Retinal pigment epithelial cell (primary cell): ENCODE measurements around the gene PSMA3.
A peak's percentile ranks its signal among the peaks of the same experiment; 100 is the strongest.

ENCODE experiments used
- DNase-seq: peaks from one replicate; pipeline ENCODE4 v3.0.0-alpha.2; 2010; ENCODE audit warnings: low read depth
- H3K4me3 ChIP-seq: 2 replicates; pipeline ENCODE4 v1.5.1; 2011; ENCODE audit warnings: mild to moderate bottlenecking, low read length, control low read depth, moderate library complexity
- TF ChIP-seq, protein P1 (sequence below): conservative IDR thresholded peaks from 2 replicates; pipeline ENCODE4 v1.5.1; 2011; ENCODE audit warnings: low read depth, low read length, control low read depth, inconsistent platforms

PSMA3 gene

DNA sequence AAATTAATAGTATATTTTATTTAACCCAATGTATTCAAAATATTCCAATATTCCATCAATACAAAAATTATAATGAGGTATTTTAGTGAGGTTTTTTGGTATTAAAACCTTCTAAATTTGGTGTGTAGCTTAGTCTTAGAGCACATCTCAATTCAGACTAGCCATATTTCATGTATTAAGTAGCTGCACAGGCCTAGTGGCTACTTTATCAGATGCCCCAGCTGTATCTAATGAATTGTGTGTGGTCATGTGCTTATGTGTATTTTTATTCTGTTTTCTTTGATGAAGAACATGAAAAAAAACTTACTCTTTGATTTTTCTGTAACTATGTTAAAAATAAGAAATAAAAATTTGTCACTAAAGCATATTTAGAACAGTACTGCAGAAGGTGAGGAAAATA is 31.5 kb upstream of the PSMA3 start:
- TF ChIP-seq, protein P1, sequence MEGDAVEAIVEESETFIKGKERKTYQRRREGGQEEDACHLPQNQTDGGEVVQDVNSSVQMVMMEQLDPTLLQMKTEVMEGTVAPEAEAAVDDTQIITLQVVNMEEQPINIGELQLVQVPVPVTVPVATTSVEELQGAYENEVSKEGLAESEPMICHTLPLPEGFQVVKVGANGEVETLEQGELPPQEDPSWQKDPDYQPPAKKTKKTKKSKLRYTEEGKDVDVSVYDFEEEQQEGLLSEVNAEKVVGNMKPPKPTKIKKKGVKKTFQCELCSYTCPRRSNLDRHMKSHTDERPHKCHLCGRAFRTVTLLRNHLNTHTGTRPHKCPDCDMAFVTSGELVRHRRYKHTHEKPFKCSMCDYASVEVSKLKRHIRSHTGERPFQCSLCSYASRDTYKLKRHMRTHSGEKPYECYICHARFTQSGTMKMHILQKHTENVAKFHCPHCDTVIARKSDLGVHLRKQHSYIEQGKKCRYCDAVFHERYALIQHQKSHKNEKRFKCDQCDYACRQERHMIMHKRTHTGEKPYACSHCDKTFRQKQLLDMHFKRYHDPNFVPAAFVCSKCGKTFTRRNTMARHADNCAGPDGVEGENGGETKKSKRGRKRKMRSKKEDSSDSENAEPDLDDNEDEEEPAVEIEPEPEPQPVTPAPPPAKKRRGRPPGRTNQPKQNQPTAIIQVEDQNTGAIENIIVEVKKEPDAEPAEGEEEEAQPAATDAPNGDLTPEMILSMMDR: no peak
- DNase-seq: no peak
- no peak overlapping the region for H3K4me3 ChIP-seq

DNA sequence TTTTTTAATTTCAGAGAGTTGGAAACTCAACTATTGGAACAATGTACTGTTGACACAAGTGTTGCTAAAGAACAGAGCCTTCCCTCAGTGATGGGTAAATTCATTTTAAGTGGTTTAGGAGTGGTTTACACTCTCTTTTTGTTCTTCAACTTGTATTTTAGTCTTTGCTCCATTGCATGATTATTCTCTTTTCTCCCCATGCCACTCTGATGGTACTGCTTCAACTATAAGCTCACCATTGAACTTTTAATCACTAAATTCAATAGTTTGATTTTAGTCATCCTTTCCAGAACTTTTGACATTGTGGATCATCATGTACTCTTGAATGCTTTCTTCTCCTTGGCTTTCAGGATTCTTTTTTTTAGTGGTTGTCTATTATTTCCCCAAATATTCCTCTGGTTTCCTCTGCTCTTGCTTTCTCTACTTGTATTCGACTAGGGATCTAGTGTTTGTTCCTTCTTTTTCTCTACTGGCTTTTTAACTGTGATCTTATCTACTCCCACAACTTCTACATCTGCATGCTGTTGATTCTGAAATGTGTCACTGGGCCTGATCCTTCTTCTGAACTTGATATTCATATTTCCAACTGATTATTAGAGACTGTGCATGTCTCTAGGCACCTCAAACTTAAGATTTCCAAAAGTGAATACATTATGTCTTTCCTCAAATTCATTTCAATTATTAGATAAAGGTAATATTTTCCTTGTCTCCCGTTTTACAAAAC is 29.3 kb upstream of the PSMA3 start:
- TF ChIP-seq, protein P1: no peak
- H3K4me3 ChIP-seq: no peak overlapping the region
- DNase-seq: no peak

DNA sequence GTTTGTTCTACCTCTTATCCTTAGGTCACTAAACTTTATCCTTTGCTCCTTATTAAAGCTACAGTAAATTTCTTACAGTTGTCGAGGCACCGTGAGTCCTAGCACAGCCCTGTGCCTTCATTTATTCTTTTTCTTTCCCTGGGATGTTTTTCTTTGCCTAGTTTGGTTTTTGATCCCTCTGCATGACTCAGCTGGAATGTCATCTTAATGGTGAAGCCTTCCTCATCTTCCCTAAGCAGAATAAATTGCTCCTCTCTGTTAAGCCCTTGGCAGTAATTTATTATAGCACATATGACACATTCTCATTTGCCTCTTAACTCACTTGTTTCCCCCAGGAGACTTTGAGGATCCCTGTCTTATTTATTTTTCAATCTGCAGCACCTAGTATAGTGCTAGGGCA is 28.1 kb upstream of the PSMA3 start:
- TF ChIP-seq, protein P1: no peak
- no peak for DNase-seq
- H3K4me3 ChIP-seq: no peak overlapping the region

DNA sequence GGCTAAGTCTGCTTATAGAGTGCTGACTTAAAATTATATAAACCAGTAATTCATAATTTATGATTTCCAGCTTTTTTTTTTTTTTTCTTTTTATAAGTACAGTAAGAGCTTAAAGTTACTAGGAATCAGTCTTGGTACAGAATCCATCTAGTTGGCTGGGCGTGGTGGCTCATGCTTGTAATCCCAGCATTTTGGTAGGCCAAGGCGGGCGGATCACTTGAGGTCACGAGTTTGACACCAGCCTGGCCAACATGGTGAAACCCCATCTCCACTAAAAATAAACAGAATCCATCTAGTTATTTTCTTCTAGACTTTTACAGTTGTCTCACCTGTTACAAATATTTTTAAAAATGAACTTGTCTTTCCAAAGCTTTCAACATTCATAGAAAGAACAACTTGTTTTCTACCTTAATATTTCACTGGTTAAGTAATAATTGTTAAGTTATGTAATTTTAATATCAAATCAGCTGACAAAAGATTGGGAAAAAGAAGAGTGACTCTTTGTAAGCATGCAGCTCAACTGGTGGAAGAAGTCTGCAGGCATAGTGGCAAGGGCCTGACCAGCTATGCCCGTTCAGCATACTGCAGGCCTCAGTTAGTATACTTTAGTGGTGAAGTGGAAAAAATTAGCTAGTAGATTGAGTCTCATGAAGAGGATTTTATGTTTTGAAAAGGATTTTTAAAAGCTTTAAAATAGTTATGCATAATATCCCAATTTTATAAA is 17.4 kb upstream of the PSMA3 start:
- DNase-seq: no peak
- no peak overlapping the region for H3K4me3 ChIP-seq
- TF ChIP-seq, protein P1: no peak

DNA sequence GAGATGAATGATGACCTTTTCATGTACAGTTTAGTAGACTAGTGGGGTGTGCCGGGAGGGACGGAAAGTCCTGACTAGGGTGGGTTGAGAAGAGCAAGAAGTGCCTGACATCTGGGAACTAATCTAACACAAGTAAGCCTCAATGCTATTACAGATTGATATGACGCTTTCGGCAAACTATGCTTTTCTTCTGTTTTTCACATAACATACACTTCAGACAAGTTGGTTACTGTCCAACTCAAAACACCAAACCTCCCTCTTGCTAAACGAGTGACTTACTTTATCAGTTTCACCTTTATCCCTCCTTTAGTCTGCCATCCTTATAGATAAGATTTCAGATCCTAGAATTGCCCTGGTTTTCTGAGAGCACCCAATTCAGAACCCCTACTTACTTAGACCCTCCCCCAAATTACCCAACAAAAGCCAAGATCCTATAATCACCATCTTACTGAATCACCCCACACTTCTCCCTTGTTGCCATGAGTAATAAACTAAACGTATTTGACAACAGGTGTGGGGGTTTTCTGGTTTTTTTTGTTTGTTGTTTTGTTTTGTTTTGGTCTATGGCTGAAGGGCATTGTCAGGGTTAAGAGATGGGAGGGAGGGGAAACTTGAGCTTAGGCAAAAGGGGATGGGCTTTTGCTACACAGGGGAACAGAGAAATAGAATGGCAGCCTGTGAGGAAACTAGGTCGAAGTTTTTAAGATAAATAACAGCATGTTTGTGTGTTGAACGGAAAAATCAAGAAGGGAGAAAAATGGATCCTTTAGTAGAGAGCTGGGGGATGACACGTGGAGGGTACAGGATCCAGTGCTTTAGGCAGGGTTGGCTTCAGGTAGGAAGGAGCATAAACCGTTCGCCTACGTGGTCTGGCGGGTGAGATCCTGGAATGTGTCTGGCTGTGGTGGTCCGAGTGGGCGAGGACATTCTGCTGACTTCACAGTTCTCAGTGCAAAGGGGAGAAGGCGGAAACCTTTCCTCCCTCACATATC is 6.1 kb upstream of the PSMA3 start:
- peak overlapping the region; percentile 95 for H3K4me3 ChIP-seq
- TF ChIP-seq, protein P1: no peak
- DNase-seq: no peak

DNA sequence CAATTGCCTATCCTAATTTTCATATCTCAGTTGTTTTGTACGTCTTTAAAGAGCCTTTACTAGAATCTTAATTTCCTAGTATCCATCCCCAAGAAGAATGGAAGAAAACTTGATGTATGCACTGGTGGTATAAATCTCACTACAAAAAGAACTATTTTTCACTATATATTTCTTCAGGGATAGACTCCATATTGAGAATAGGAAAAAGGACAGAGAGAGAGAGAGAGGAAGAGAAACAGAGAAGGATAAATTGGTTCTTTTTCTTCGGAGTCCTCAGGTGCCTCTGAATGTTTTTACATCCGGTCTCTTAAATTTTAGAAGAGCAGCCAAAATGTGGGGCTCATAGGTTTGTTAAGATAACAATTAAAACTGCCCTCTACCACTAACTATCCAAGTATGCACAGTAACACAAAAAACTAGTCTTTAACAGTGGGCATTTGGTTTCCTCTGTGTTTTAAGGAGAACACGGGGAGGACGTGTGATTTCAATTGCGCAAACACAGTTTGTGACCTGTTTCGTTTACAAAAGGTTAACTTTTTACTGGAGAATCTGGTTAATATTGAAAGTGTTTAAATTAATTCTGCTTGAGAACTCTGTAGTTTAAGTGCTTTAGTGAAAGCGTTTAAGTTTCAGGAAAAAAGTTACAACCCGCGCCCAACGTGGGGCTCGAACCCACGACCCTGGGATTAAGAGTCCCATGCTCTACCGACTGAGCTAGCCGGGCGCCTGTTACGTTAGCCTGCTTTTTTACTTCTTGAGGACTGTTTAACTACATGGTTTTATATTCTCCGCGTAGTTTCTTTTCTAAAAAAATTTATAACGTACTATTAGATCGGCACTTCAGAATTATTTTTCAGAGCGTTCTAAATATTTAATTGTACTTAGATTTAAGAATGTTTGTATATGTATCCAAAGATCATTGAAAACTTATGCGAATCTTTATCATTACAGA is 5.1 kb upstream of the PSMA3 start:
- DNase-seq: no peak
- H3K4me3 ChIP-seq: peak overlapping the region; percentile 95
- TF ChIP-seq, protein P1: no peak
